Measurements from ENCODE around the gene RRP15.

GRCh38 chr1:218281285-218281684 lies 3.8 kb upstream of the RRP15 start:
- no peak for TF ChIP-seq POLR2AphosphoS5 (IDR thresholded peaks at IDR 0.05; ENCODE audit: low read depth, low read length)
- no peak for TF ChIP-seq FOXP2 (optimal IDR thresholded peaks at IDR 0.05; ENCODE audit: borderline replicate concordance, extremely low read depth, extremely low read length, insufficient read depth)
- no peak for TF ChIP-seq TAF1 (IDR thresholded peaks at IDR 0.05; ENCODE audit: borderline replicate concordance, insufficient read depth, low read length)

All from PFSK-1 (cell line).